ENCODE results near the gene FBXL2. TPM values are rescaled to one million over a fixed set of nuclear protein-coding genes. Genes with fewer than 3 reads are reported as not detected.
"Not testable (repeated sequence)": the region's sequence is repeated elsewhere in the genome, so short reads cannot be mapped to it uniquely, and the experiment has no call there.

Gene FBXL2
- total RNA-seq, 1 donor from 2014 or later, result 16.0 TPM

GRCh38 chr3:33424606-33425452, 147.6 kb downstream of the FBXL2 start:
- Mint-ChIP-seq H3K36me3 (ENCODE audit: unreplicated experiment) (peaks cover 31% of the 10 kb centered on the region), H3K9me3 (ENCODE audit: unreplicated experiment) (no peaks in the 10 kb centered on the region), H3K27ac (ENCODE audit: unreplicated experiment) (no peak overlapping the region), H3K4me1 (ENCODE audit: unreplicated experiment) (peaks cover 51% of the 10 kb centered on the region), H3K27me3 (ENCODE audit: unreplicated experiment) (no peaks in the 10 kb centered on the region), H3K4me3 (ENCODE audit: unreplicated experiment) (no peak overlapping the region)
- no peak for DNase-seq (ENCODE audit: extremely low spot score, unreplicated experiment)
- TF ChIP-seq CTCF (IDR thresholded peaks at IDR 0.05), result no peak

GRCh38 chr3:33425453-33425852, 148.2 kb downstream of the FBXL2 start:
- no peaks in the 10 kb centered on the region for H3K9me3 Mint-ChIP-seq (ENCODE audit: unreplicated experiment)
- DNase-seq (ENCODE audit: extremely low spot score, unreplicated experiment), result no peak
- H3K36me3 Mint-ChIP-seq (ENCODE audit: unreplicated experiment), result peaks cover 28% of the 10 kb centered on the region
- H3K4me1 Mint-ChIP-seq (ENCODE audit: unreplicated experiment), result peaks cover 55% of the 10 kb centered on the region
- H3K4me3 Mint-ChIP-seq (ENCODE audit: unreplicated experiment), result no peak overlapping the region
- H3K27me3 Mint-ChIP-seq (ENCODE audit: unreplicated experiment), result no peaks in the 10 kb centered on the region
- TF ChIP-seq CTCF (IDR thresholded peaks at IDR 0.05), result no peak
- H3K27ac Mint-ChIP-seq (ENCODE audit: unreplicated experiment), result no peak overlapping the region

DNA sequence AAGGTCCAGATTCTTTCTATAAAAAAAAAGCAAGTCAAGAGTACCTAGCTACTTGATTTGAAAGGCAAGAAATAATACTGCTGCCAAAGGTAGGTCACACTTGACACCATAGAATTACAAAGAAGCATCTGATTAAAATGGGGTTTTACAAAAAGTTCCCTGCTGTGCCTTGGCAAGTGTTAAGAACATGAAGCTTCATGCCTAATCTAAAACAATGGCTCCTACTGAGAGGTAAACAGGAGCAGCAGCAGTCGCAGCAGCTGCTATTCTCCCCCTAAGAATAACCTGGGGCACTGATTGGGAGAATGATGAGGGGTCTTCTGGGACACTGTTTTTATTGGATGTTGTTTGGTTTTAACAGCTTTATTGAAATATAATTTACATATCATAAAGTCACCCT, 148.8 kb downstream of the FBXL2 start:
- no peak for DNase-seq (ENCODE audit: extremely low spot score, unreplicated experiment)
- Mint-ChIP-seq H3K4me1 (ENCODE audit: unreplicated experiment) (peaks cover 61% of the 10 kb centered on the region), H3K4me3 (ENCODE audit: unreplicated experiment) (no peak overlapping the region), H3K27ac (ENCODE audit: unreplicated experiment) (no peak overlapping the region), H3K9me3 (ENCODE audit: unreplicated experiment) (no peaks in the 10 kb centered on the region), H3K27me3 (ENCODE audit: unreplicated experiment) (no peaks in the 10 kb centered on the region), H3K36me3 (ENCODE audit: unreplicated experiment) (peaks cover 25% of the 10 kb centered on the region)
- TF ChIP-seq CTCF (IDR thresholded peaks at IDR 0.05), result no peak

DNA sequence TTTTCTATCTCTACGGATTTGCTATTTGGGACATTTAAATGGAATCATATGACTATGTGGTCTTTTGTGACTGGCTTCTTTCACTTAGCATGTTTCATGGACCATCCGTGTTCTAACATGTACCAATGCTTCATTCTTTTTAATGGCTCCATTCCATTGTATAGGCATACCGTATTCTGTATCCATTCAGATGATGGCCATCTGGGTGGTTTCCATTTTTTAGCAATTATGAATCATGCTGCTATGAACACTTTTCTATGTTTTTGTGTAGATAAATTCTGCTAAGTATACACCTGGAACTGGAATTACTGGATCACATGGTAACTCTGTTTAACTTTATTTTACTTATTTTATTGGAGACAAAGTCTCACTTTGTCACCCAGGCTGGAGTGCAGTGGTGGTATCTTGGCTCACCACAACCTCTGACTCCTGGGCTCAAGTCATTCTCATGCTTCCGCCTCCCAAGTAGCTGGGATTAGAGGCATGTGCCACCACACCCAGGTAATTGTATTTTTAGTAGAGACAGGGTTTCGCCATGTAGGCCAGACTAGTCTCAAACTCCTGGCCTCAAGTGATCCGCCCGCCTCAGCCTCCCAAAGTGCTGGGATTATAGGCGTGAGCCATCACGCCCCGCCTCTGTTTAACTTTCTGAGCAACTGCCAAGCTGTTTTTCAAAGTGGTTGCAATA, 149.5 kb downstream of the FBXL2 start:
- H3K4me1 Mint-ChIP-seq (ENCODE audit: unreplicated experiment), result peaks cover 66% of the 10 kb centered on the region
- no peak overlapping the region for H3K4me3 Mint-ChIP-seq (ENCODE audit: unreplicated experiment)
- H3K27ac Mint-ChIP-seq (ENCODE audit: unreplicated experiment), result no peak overlapping the region
- no peak for DNase-seq (ENCODE audit: extremely low spot score, unreplicated experiment)
- H3K36me3 Mint-ChIP-seq (ENCODE audit: unreplicated experiment), result peaks cover 19% of the 10 kb centered on the region
- no peak for TF ChIP-seq CTCF (IDR thresholded peaks at IDR 0.05)
- H3K27me3 Mint-ChIP-seq (ENCODE audit: unreplicated experiment), result no peaks in the 10 kb centered on the region
- H3K9me3 Mint-ChIP-seq (ENCODE audit: unreplicated experiment), result no peaks in the 10 kb centered on the region

- H3K27me3 Mint-ChIP-seq (ENCODE audit: unreplicated experiment), result no peaks in the 10 kb centered on the region
Observed at GRCh38 chr3:33428734-33429133, 151.5 kb downstream of the FBXL2 start.

DNA sequence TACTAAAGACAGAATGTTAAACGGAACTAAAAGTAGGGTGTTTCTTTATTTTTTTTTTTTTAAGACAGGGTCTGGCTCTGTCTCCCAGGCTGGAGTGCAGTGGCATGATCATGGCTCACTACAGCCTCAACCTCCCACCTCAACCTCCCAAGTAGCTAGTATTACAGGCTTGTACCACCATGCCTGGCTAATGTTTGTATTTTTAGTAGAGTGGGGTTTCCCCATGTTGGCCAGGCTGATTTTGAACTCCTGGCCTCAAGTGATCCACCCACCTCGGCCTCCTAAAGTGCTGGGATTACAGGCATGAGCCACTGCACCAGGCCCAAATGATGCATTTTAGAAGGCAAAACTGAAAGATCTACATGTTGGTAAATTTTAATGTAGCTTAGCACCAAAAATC, 152.1 kb downstream of the FBXL2 start:
- H3K27me3 Mint-ChIP-seq (ENCODE audit: unreplicated experiment); DNase-seq (ENCODE audit: extremely low spot score, unreplicated experiment); H3K27ac Mint-ChIP-seq (ENCODE audit: unreplicated experiment); H3K9me3 Mint-ChIP-seq (ENCODE audit: unreplicated experiment); H3K36me3 Mint-ChIP-seq (ENCODE audit: unreplicated experiment); H3K4me3 Mint-ChIP-seq (ENCODE audit: unreplicated experiment): not testable (repeated sequence)
- peaks cover 83% of the 10 kb centered on the region for H3K4me1 Mint-ChIP-seq (ENCODE audit: unreplicated experiment)

More at GRCh38 chr3:33428734-33429133, 151.5 kb downstream of the FBXL2 start:
- H3K4me3 Mint-ChIP-seq (ENCODE audit: unreplicated experiment), result no peak overlapping the region
- peaks cover 10% of the 10 kb centered on the region for H3K36me3 Mint-ChIP-seq (ENCODE audit: unreplicated experiment)
- TF ChIP-seq CTCF (IDR thresholded peaks at IDR 0.05), result no peak
- peak overlapping the region; percentile 58 for H3K27ac Mint-ChIP-seq (ENCODE audit: unreplicated experiment)
- no peaks in the 10 kb centered on the region for H3K9me3 Mint-ChIP-seq (ENCODE audit: unreplicated experiment)
- no peak for DNase-seq (ENCODE audit: extremely low spot score, unreplicated experiment)
- peaks cover 80% of the 10 kb centered on the region for H3K4me1 Mint-ChIP-seq (ENCODE audit: unreplicated experiment)

All from osteocyte (in vitro differentiated cells).